GM18505 (cell line): ENCODE results near the gene STUB1.

ENCODE experiments used
- ATAC-seq: cut with Tn5 transposase; IDR thresholded peaks from one replicate; pipeline ENCODE4 v1.9.1; 2021; ENCODE audit not compliant: unreplicated experiment
- POLR2A ChIP-seq: IDR thresholded peaks from 4 replicates; pipeline ENCODE4 v1.6.1; 2011; ENCODE audit warnings: borderline replicate concordance; ENCODE audit not compliant: insufficient read depth, insufficient read length; ENCODE audit errors: extremely low read depth

The STUB1 gene

DNA sequence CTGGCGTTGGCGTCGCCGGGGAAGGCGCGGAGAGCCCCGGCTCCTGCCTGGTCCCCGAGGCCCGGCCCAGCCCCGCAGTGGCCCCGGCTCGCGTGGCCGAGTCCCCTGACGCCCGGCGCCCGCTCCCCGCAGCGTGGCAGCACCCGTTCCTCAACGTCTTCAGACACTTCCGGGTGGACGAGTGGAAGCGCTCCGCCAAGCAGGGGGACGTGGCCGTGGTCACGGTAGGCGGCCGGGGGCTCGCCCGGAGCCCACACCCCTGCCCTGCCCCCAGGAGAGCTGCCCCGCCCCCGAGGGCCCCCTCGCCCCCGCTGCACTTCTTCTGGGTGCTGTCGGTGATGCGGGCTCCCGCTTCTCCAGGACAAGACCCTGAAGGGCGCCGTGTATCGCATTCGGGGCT is 30.6 kb upstream of the STUB1 start:
- no peak for TF ChIP-seq POLR2A
- ATAC-seq: peak; percentile 13

DNA sequence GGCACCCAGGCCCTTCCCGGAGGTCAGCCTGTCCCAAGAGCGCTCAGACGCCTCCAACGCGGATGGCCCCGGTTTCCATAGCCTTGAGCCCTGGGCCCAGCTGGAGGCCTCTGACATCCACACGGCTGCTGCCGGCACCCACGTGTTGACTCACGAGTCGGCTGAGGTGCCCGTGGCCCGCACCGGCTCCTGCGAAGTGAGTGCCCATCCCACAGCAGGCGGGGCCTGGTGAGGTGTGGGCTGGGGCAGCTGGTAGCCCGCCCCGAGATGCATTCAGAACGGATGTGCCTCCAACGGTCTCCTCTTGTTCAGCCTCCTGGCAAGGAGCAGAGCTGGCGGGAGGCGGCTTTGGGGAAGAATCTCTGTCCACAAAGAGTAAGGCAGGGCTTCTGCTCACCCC is 28.4 kb upstream of the STUB1 start:
- TF ChIP-seq POLR2A: no peak
- ATAC-seq: no peak

DNA sequence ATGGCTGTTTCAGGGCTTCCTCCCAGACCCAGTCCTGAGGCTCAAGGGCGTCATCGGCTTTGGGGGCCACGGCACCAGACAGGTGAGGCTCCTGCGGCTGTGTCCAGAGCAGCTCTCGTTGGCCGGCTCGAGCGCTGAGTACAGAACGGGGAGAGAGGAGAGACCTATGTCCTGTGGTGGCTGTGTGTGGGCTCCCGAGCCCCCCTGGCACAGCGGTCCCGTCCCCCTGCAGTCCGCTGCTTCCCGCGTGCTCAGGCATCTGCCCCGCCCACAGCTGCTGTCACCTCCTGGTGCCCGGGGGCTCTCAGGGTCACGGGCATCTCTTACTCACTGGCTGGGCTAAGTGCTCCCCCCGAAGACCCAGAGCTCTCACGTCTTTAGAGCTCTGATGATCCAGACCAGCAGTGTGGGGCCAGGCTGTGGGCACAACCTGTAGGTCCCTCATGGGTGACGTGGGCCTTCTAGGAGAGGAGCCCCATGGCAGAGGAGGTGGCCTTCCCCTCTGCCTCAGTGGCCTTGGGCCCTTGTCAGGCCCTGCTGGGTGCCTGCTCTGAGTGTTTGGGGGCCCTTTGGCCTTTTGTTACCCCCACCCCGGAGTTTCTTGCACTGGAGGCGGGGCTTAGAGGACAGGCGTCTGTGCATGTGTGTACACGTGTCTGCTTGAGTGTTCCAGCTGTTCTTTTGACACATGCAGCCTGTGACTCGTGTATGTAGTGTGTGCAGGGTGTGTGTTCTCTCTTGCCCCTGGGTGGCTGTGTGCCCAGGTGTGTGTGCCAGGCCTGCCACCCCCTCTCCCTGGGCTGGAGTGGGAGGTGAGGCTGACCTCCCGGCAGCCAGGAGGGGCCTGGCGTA is 27.5 kb upstream of the STUB1 start:
- TF ChIP-seq POLR2A: no peak
- ATAC-seq: no peak

DNA sequence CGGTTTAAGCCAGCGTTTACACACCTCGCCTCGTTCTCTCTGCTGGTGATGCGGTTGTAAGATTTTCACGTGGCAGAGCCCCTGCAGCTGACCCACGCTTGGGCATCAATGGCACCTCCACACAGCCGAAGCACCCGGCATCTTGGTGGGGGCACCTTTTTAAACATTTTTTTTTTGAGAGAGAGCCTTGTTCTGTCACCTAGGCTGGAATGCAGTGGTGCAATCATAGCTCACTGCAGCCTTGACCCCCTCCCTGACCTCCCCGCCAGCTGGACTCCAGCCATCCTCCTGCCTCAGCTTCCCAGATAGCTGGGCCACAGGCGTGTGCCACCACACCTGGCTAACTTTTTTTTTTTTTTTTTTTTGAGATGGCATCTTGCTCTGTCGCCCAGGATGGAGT is 26.2 kb upstream of the STUB1 start:
- no peak for ATAC-seq
- TF ChIP-seq POLR2A: no peak

DNA sequence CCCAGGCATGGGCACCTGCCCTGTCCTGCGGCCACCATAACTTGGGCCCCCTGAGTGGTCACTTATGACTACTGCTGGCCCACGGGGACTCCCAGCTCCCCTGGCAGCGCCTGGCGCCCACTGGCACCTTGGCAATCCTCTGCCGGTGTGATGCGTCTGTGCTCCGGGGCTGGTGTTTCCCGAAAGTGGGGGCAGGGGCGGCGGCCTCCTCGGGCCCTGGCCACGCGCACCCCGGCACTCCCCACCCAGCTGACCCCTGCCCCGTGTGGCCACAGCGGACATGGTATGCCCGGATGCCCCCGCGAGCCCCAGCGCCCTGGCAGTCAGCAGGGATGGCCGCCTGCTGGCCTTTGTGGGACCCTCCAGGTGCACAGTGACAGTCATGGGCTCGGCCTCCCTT is 22.7 kb upstream of the STUB1 start:
- no peak for TF ChIP-seq POLR2A
- ATAC-seq: no peak

DNA sequence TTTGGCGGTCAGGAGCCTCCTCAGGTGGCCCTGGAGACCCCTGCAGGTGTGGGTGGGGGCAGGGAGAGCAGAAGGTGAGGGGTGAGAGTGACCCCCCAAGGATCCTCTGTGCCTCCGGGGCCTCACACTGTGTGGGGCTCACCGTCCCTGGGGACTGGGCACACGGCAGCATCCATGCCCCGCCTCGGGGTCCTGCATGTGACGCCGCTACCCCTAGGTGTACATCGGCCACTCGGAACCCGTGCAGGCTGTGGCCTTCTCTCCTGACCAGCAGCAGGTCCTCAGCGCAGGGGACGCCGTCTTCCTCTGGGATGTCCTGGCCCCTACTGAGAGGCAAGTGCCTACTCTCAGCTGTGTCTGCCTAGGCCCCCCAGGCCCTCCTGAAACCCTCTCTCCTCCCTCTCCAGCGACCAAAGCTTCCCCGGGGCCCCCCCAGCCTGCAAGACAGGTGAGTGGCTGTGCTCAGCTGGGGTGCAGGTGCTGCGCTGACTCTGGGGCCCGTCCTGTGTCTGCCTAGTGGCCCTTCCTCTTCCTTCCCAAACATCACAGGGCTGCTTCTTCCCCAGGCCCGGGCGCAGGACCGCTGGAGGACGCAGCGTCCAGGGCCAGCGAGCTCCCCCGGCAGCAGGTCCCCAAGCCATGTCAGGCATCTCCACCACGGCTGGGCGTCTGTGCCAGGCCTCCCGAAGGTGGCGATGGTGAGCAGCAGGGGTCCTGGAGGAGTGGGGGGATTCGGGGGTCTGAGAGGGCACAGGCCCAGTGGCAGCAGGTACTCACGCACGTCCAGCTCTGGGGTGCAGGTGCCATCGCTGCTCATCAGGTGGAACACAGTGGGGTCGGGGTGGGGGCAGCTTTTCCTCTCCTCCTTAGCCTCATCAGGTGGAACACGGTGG is 21.3 kb upstream of the STUB1 start:
- ATAC-seq: no peak
- no peak for TF ChIP-seq POLR2A

DNA sequence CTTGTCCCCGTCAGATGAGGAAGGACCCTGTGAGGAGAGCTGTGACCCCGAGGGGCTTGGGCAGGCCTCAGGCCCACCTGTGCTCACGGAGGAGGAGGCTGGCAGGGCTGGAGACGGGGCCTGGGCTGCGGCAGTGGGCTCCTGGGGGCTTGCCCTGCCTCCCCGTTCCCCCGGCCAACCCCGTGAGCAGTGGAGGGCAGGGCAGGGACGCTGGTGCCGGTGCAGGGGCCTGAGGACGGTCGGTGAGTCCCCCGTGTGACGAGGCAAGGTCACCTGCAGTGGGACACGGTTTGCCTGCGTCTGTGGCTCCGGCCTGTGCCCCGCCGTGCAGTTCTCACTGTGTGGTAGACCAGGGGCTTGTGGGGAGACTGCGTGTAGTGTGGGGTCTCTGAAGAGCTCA is 20.6 kb upstream of the STUB1 start:
- no peak for ATAC-seq
- TF ChIP-seq POLR2A: no peak

DNA sequence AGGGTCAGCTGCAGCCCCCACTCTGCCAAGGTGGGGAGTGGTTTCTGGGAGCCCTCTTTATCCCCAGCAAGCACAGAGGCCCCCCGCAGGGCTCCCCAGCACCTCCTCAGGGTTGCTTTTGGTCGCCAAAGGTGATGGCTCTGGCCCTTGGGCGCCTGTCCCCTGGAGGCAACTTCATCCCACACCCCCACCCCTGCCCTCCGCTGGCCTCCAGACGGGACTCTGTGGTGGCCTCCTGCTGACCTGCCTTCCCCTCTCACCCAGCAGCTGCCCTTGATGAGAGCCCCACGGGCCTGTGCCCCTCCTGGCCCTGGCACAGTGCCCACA is 20.1 kb upstream of the STUB1 start:
- ATAC-seq: no peak
- TF ChIP-seq POLR2A: no peak

DNA sequence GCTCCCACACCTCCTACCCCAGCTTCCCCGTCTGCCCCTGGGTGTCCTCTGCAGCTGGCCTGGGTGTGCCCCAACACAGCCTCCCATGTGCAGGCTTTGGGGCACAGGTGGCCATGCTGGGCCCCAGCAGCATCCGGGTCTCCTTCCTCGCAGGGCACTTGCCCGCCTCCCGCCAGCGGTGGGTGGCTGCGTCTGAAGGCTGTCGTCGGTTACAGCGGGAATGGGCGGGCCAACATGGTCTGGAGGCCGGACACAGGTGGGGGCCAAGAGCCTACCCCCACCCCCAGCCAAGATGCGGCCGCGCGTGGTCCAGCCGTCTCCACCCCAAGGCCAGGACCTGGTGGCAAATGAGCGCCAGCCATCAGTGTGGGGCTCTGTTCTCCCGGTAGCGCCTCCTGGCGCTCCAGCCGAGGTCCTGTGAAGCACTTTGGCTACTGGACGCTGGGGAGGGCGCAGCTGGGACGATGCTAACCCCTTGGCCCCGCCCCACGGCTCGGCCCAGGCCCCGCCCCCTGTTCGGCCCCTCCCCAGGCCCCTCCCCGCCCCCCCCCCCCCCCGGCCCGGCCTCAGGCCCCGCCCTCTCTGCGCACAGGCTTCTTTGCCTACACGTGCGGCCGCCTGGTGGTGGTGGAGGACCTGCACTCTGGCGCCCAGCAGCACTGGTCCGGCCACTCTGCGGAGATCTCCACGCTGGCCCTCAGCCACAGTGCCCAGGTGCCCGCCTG is 19.6 kb upstream of the STUB1 start:
- ATAC-seq: peak; percentile 44
- no peak for TF ChIP-seq POLR2A

DNA sequence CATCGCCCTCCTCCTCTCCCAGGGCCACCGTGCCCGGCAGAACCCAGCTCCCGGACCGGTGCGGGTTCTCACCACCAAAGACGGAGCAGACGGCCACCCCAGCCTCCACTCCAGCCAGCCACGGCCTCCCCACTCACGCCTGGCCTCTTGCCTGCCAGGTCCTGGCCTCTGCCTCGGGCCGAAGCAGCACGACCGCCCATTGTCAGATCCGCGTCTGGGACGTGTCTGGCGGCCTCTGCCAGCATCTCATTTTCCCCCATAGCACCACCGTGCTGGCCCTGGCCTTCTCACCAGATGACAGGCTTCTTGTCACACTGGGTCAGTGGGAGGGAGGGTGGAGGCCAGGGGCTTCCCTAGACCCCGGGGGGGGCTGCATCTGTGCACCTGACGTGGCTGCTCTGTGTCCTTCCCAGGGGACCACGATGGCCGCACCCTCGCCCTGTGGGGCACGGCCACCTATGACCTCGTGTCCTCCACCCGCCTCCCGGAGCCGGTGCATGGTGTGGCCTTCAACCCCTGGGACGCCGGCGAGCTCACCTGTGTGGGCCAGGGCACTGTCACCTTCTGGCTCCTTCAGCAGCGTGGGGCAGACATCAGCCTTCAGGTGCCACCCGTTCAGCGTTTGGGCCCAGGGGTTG is 18.9 kb upstream of the STUB1 start:
- no peak for TF ChIP-seq POLR2A
- ATAC-seq: no peak

DNA sequence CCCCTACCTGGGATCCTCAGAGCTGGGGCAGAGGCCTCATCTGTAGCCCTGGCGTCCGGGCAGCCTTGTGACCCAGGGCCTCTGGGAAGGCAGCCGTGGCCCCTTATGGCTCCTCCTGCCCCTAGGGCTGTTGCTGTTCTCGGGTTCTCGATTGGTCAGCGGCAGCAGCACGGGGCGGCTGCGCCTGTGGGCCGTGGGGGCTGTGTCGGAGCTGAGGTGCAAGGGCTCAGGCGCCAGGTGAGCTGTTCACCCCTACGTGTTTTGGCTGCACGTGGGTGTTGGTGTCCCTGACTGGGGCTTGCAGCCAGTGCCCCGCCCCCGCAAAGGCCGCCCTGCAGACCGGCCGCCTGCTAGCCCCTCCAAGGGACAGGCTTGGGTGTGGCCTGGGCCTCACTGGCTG is 18.1 kb upstream of the STUB1 start:
- no peak for ATAC-seq
- TF ChIP-seq POLR2A: no peak

DNA sequence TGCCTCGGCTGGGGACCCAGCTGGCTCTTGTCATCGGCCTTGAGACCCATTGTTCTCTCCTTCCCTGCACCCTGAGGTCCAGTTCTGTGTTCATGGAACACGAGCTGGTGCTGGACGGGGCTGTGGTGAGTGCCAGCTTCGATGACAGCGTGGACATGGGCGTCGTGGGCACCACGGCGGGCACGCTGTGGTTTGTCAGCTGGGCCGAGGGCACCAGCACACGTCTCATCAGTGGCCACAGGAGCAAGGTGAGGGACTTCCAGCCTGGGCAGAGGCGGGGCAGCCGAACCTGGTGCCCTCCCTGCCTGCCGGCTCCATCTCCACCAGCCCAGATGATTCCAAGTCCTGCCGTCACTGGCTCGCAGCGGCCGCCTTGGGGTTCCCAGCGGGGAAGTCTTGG is 17.6 kb upstream of the STUB1 start:
- no peak for ATAC-seq
- TF ChIP-seq POLR2A: no peak

DNA sequence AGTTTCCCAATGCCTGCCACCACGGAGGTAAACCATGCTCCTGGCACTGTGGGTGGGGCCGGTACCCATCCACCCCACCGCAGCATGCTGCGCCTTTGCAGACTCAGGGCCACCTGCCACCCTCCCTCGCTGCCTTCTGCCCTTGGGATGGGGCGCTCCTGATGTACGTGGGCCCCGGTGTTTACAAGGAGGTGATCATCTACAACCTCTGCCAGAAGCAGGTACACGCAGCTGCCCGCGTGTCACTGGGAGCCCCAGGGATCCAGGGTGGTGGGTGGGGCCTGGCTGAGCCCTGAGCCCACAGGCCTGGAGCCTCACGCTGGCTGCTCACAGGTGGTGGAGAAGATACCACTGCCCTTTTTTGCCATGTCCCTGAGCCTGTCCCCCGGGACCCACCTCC is 13.6 kb upstream of the STUB1 start:
- TF ChIP-seq POLR2A: no peak
- no peak for ATAC-seq
